WERI-Rb-1 (cell line): ENCODE measurements around the gene BCDIN3D.
A peak's percentile ranks its signal among the peaks of the same experiment; 100 is the strongest.

Source experiments
- DNase-seq: peaks from one replicate; pipeline ENCODE4 v3.0.0-alpha.2; 2020
- H3K27ac ChIP-seq: fragments of 250-450 bp; sonication (Bioruptor Pico); 2 replicates; pipeline ENCODE4 v1.5.1; 2020; ENCODE audit warnings: mild to moderate bottlenecking, moderate library complexity
- H3K27me3 ChIP-seq: fragments of 250-450 bp; sonication (Bioruptor Pico); 2 replicates; pipeline ENCODE4 v1.5.1; 2021; ENCODE audit warnings: mild to moderate bottlenecking, low read depth, moderate library complexity; ENCODE audit not compliant: insufficient read depth, severe bottlenecking
- H3K36me3 ChIP-seq: fragments of 250-450 bp; sonication (Bioruptor Pico); 2 replicates; pipeline ENCODE4 v1.5.1; 2020; ENCODE audit warnings: mild to moderate bottlenecking, moderate library complexity
- H3K4me3 ChIP-seq: 2 replicates; pipeline ENCODE4 v1.5.1; 2011; ENCODE audit warnings: low read depth, mild to moderate bottlenecking, control low read depth, low read length
- H3K9me3 ChIP-seq: fragments of 250-450 bp; sonication (Bioruptor Pico); 2 replicates; pipeline ENCODE4 v1.5.1; 2021; ENCODE audit warnings: mild to moderate bottlenecking, moderate library complexity; ENCODE audit not compliant: severe bottlenecking
- CTCF ChIP-seq: IDR thresholded peaks from 2 replicates; pipeline ENCODE4 v1.5.1; 2011; ENCODE audit warnings: low read depth, mild to moderate bottlenecking, control low read depth, inconsistent platforms, low read length

Gene BCDIN3D

GRCh38 chr12:49838973-49839633 lies 3.8 kb downstream of the BCDIN3D start:
- Histone ChIP-seq H3K27ac (no peak overlapping the region), H3K9me3 (no peaks in the 10 kb centered on the region), H3K4me3 (no peak overlapping the region), H3K36me3 (no peaks in the 10 kb centered on the region), H3K27me3 (no peaks in the 10 kb centered on the region)
- peak; percentile 37 for DNase-seq
- peak; percentile 65 for TF ChIP-seq CTCF

- Histone ChIP-seq H3K27me3 (no peaks in the 10 kb centered on the region), H3K9me3 (no peaks in the 10 kb centered on the region), H3K27ac (no peak overlapping the region), H3K36me3 (no peaks in the 10 kb centered on the region), H3K4me3 (no peak overlapping the region)
- DNase-seq, result no peak
- TF ChIP-seq CTCF, result no peak
Observed at GRCh38 chr12:49832836-49833421, 10.0 kb downstream of the BCDIN3D start.

- no peak overlapping the region for H3K27ac ChIP-seq
- no peaks in the 10 kb centered on the region for H3K27me3 ChIP-seq
- no peak overlapping the region for H3K4me3 ChIP-seq
- H3K36me3 ChIP-seq, result no peaks in the 10 kb centered on the region
- DNase-seq, result no peak
- H3K9me3 ChIP-seq, result no peaks in the 10 kb centered on the region
- no peak for TF ChIP-seq CTCF
Observed at GRCh38 chr12:49831717-49832116, 11.2 kb downstream of the BCDIN3D start.

- no peaks in the 10 kb centered on the region for H3K36me3 ChIP-seq
- peak within 1 kb of the TSS; percentile 49 for H3K27ac ChIP-seq
- peak; percentile 95 for DNase-seq
- no peaks in the 10 kb centered on the region for H3K9me3 ChIP-seq
- TF ChIP-seq CTCF, result no peak
- peak within 1 kb of the TSS; percentile 80 for H3K4me3 ChIP-seq
- no peaks in the 10 kb centered on the region for H3K27me3 ChIP-seq
Observed at GRCh38 chr12:49828133-49829091, 14.5 kb downstream of the BCDIN3D start, which contains the start of gene NCKAP5L. Gene NCKAP5L (minus strand): TSS chr12:49828413. CDS start chr12:49804044, 24,369 bp downstream.

- H3K9me3 ChIP-seq, result no peaks in the 10 kb centered on the region
- TF ChIP-seq CTCF, result no peak
- H3K27me3 ChIP-seq, result no peaks in the 10 kb centered on the region
- no peak overlapping the region for H3K27ac ChIP-seq
- H3K36me3 ChIP-seq, result no peaks in the 10 kb centered on the region
- DNase-seq, result peak; percentile 79
- H3K4me3 ChIP-seq, result peak overlapping the region; percentile 80
Observed at GRCh38 chr12:49827401-49828099, 15.4 kb downstream of the BCDIN3D start.
